H1 (cell line): ENCODE measurements around the gene FOXL2. TPM values are rescaled to one million over a fixed set of nuclear protein-coding genes. Genes with fewer than 3 reads are reported as not detected.

Source experiments
- CTCF ChIA-PET: fragments of 300-600 bp; sonication (Branson Sonifier 250); formaldehyde crosslinking; loops from one replicate; lab custom pipeline; 2021; ENCODE audit not compliant: partially characterized antibody; lab: Charles Lee
- POLR2A ChIA-PET: fragments of 300-600 bp; sonication (Branson Sonifier 250); formaldehyde crosslinking; loops from one replicate; lab custom pipeline; 2021; ENCODE audit warnings: inconsistent platforms; ENCODE audit not compliant: partially characterized antibody; lab: Charles Lee
- DNase-seq, 2 experiments: peaks; one replicate each; pipeline versions ENCODE4 v3.0.0 to v3.0.0-alpha.2; 2010 to 2022; ENCODE audit warnings: low spot score in 2 of 2, low read depth in 1 of 2, mixed read lengths in 1 of 2
- FAIRE-seq: peaks from 2 replicates; lab custom pipeline; 2011; peaks lifted over from hg19 to GRCh38; lab: Jason Lieb, UNC
- H2AFZ ChIP-seq: 2 replicates; pipeline ENCODE4 v1.8.1; 2012; ENCODE audit warnings: low read length, inconsistent platforms
- H2AK5ac ChIP-seq: 2 replicates; pipeline ENCODE4 v1.6.1; 2013; ENCODE audit warnings: low read depth, low read length
- H2BK120ac ChIP-seq: replicated peaks from 2 replicates; pipeline ENCODE3; 2013; ENCODE audit warnings: low read depth, low read length, inconsistent platforms
- H2BK12ac ChIP-seq: 2 replicates; pipeline ENCODE4 v1.6.1; 2013; ENCODE audit warnings: low read depth, low read length
- H2BK15ac ChIP-seq: 2 replicates; pipeline ENCODE4 v1.6.1; 2013; ENCODE audit warnings: low read length
- H2BK20ac ChIP-seq: 2 replicates; pipeline ENCODE4 v1.6.1; 2013; ENCODE audit warnings: low read length
- H2BK5ac ChIP-seq: 2 replicates; pipeline ENCODE4 v1.6.1; 2013; ENCODE audit warnings: low read depth, low read length
- H3K14ac ChIP-seq: 2 replicates; pipeline ENCODE4 v1.6.1; 2013; ENCODE audit warnings: inconsistent platforms; ENCODE audit not compliant: insufficient read length
- H3K18ac ChIP-seq: 2 replicates; pipeline ENCODE4 v1.6.1; 2013; ENCODE audit warnings: low read length; ENCODE audit errors: extremely low read depth
- H3K23ac ChIP-seq: 2 replicates; pipeline ENCODE4 v1.6.1; 2013; ENCODE audit warnings: inconsistent platforms; ENCODE audit not compliant: insufficient read length
- H3K23me2 ChIP-seq: 2 replicates; pipeline ENCODE4 v1.6.1; 2013; ENCODE audit warnings: low read depth, low read length
- H3K27ac ChIP-seq: 2 replicates; pipeline ENCODE4 v1.6.1; 2011; ENCODE audit warnings: low read depth, low read length, inconsistent platforms
- H3K27me3 ChIP-seq, 4 experiments: replicated peaks in 1 of 4; 1 replicate in 1 of 4; 2 replicates in 3 of 4; pipeline versions ENCODE4 v1.6.1 to v1.8.1; 2011 to 2013; ENCODE audit warnings: low read length in 3 of 4, mild to moderate bottlenecking in 3 of 4, inconsistent platforms in 2 of 4, mixed read lengths in 2 of 4, moderate library complexity in 1 of 4; ENCODE audit not compliant: control insufficient read depth in 3 of 4, insufficient read depth in 3 of 4; ENCODE audit errors: extremely low read depth in 1 of 4
- H3K36me3 ChIP-seq, 4 experiments: 2 replicates each; pipeline versions ENCODE4 v1.6.1 to v1.8.1; 2011 to 2013; ENCODE audit warnings: mild to moderate bottlenecking in 4 of 4, low read length in 3 of 4, moderate library complexity in 2 of 4, control low read depth in 1 of 4, inconsistent platforms in 1 of 4; ENCODE audit not compliant: insufficient read depth in 4 of 4, control insufficient read depth in 2 of 4
- H3K4ac ChIP-seq: replicated peaks from 2 replicates; pipeline ENCODE3; 2013; ENCODE audit warnings: low read length, low read depth, mixed read lengths, inconsistent platforms; ENCODE audit not compliant: insufficient read length
- H3K4me1 ChIP-seq, 4 experiments: replicated peaks in 1 of 4; 1 replicate in 1 of 4; 2 replicates in 3 of 4; pipeline versions ENCODE4 v1.6.1 to v1.8.1; 2011 to 2013; ENCODE audit warnings: low read length in 3 of 4, inconsistent platforms in 2 of 4, mixed read lengths in 1 of 4; ENCODE audit not compliant: insufficient read depth in 4 of 4, control insufficient read depth in 3 of 4
- H3K4me2 ChIP-seq, 2 experiments: 2 replicates each; pipeline versions ENCODE4 v1.6.1 to v1.8.1; 2011 to 2013; ENCODE audit warnings: low read depth in 2 of 2, low read length in 2 of 2, control low read depth in 1 of 2, inconsistent platforms in 1 of 2, mild to moderate bottlenecking in 1 of 2; ENCODE audit not compliant: insufficient read depth in 1 of 2
- H3K4me3 ChIP-seq, 4 experiments: fragments of 200-600, 300-600 bp in 1 of 4; sonication (generic), shearing (Covaris generic), sonication (Bioruptor Twin) in 1 of 4; 2 replicates each; pipeline versions ENCODE4 v1.5.1 to v1.8.1; 2011 to 2016; ENCODE audit warnings: low read length in 4 of 4, low read depth in 3 of 4, control low read depth in 2 of 4, inconsistent platforms in 2 of 4, mild to moderate bottlenecking in 2 of 4, mixed read lengths in 1 of 4, moderate library complexity in 1 of 4; ENCODE audit not compliant: insufficient read depth in 2 of 4; ENCODE audit errors: extremely low read depth in 1 of 4
- H3K56ac ChIP-seq: replicated peaks from 2 replicates; pipeline ENCODE3; 2013; ENCODE audit warnings: low read depth, mild to moderate bottlenecking, mixed read lengths, low read length, inconsistent platforms; ENCODE audit not compliant: insufficient read length
- H3K79me1 ChIP-seq: 2 replicates; pipeline ENCODE4 v1.6.1; 2013; ENCODE audit warnings: low read depth, low read length, control low read depth
- H3K79me2 ChIP-seq, 2 experiments: 2 replicates each; pipeline versions ENCODE4 v1.6.1 to v1.8.1; 2012 to 2013; ENCODE audit warnings: low read length in 2 of 2, mild to moderate bottlenecking in 2 of 2, inconsistent platforms in 1 of 2; ENCODE audit not compliant: insufficient read depth in 2 of 2, control insufficient read depth in 1 of 2
- H3K9ac ChIP-seq, 4 experiments: replicated peaks in 1 of 4; 1 replicate in 1 of 4; 2 replicates in 3 of 4; pipeline versions ENCODE4 v1.6.1 to v1.8.1; 2011 to 2013; ENCODE audit warnings: low read depth in 3 of 4, low read length in 3 of 4, control low read depth in 2 of 4, mild to moderate bottlenecking in 2 of 4, moderate library complexity in 2 of 4, inconsistent platforms in 1 of 4; ENCODE audit errors: extremely low read depth in 1 of 4
- H3K9me3 ChIP-seq, 2 experiments: 2 replicates each; pipeline versions ENCODE4 v1.6.1 to v1.8.1; 2012 to 2013; ENCODE audit warnings: mild to moderate bottlenecking in 2 of 2, moderate library complexity in 2 of 2, control low read depth in 1 of 2, inconsistent platforms in 1 of 2, low read depth in 1 of 2, low read length in 1 of 2, mixed read lengths in 1 of 2; ENCODE audit not compliant: insufficient read depth in 2 of 2
- H4K20me1 ChIP-seq, 2 experiments: replicated peaks in 1 of 2; 2 replicates each; pipeline versions ENCODE3 to v1.8.1; 2011 to 2013; ENCODE audit warnings: inconsistent platforms in 2 of 2, low read length in 2 of 2, mild to moderate bottlenecking in 1 of 2; ENCODE audit not compliant: insufficient read depth in 2 of 2, control insufficient read depth in 1 of 2
- H4K5ac ChIP-seq: 2 replicates; pipeline ENCODE4 v1.6.1; 2013; ENCODE audit warnings: low read length, low read depth, mixed read lengths, inconsistent platforms; ENCODE audit not compliant: insufficient read length
- H4K8ac ChIP-seq: 2 replicates; pipeline ENCODE4 v1.8.0; 2013; ENCODE audit warnings: mild to moderate bottlenecking, moderate library complexity, low read length, inconsistent platforms; ENCODE audit not compliant: insufficient read depth; ENCODE audit errors: extremely low read depth
- H4K91ac ChIP-seq: replicated peaks from 2 replicates; pipeline ENCODE3; 2013; ENCODE audit warnings: low read length, mixed read lengths, inconsistent platforms; ENCODE audit not compliant: insufficient read length
- BACH1 ChIP-seq: IDR thresholded peaks from 2 replicates; pipeline ENCODE4 v1.6.1; 2012; ENCODE audit warnings: low read length, improper control_type of control experiment
- SIN3A ChIP-seq, 2 experiments: IDR thresholded peaks in 1 of 2; conservative IDR thresholded peaks in 1 of 2; 2 replicates each; pipeline ENCODE4 v1.6.1; 2011 to 2012; ENCODE audit warnings: low read length in 2 of 2, improper control_type of control experiment in 1 of 2, low read depth in 1 of 2, mild to moderate bottlenecking in 1 of 2
- WGBS, 2 experiments: shearing (Covaris generic) in 1 of 2; methylation state at CpG; one replicate each; pipeline versions ENCODE4 v1.1.6 to v1.1.7; 2013 to 2015; ENCODE audit warnings: low lambda C conversion rate in 2 of 2, mixed read lengths in 2 of 2, inconsistent platforms in 1 of 2, low coverage in 1 of 2, missing lambda C conversion rate in 1 of 2; ENCODE audit not compliant: insufficient replicate concordance in 2 of 2, insufficient coverage in 1 of 2, insufficient read length in 1 of 2; ENCODE audit errors: extremely low coverage in 1 of 2, missing lambda C conversion rate in 1 of 2; 5-methylcytosine and 5-hydroxymethylcytosine counted together
- polyA plus RNA-seq, 7 experiments: library from polyadenylated mRNA; depleted of rRNA in 3 of 7; stranded (reverse) in 5 of 7; unstranded in 2 of 7; fragments of >200 nt in 5 of 7; fragments of 200-250 nt in 2 of 7; gene quantifications; 1 replicate in 5 of 7; 2 replicates in 1 of 7; 4 replicates in 1 of 7; pipeline versions ENCODE4 v1.2.1 to v1.2.3, GENCODE V29; 2011 to 2013; ENCODE audit warnings: missing spikeins in 2 of 7, mixed read lengths in 2 of 7
- total RNA-seq: library from RNA; stranded (reverse); fragmentation: NEBNext Ultra II Directional; extraction: Animal tissue kit (Norgen Biotek cat#: 25700); gene quantifications from 2 replicates; pipeline ENCODE4 v1.2.1, GENCODE V29; 2021

The FOXL2 gene
- total and polyA plus RNA-seq, 2 of the 8 experiments (the other 6 are each of a cell fraction or from before 2014, with no cell fraction given): 0.59 to 2.4 TPM

DNA sequence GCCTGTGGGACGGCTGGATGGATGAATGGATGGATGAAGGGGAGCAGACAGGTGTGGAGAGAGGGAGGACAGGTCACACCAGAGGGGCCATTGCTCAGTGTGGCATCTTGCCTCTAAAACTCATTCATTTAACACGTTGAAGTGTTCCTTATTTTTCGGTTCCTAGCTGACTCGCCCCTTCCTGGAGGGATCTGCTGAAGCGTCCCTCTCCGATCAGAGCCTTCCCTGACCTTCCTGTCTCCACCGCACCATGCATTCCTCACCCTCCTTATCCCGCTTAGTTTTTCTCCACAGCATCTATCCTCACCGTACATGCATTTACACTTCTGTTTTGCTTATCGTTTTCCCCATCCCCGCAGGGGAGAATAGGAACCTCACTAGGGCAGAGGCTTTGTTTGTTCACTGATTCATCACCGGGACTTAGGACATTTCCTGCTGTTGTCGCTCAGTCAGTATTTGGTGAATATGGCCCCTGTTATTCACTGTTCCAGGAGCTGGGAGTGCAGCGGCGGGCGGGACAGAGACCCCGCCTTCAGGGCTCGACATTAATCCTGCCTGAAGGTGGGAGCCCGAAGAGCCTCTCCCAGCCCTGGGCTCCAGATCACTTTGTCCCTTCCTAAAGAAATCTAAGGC lies 32.0 kb downstream of the FOXL2 start:
- peak overlapping the region; percentile 38 to 88 for H3K4me2 ChIP-seq
- no peak overlapping the region for H2BK120ac ChIP-seq
- H2AK5ac ChIP-seq: no peak overlapping the region
- TF ChIP-seq BACH1 (no peak), SIN3A (conservative IDR thresholded peaks at IDR 0.05 in 1 of 2, IDR thresholded peaks at IDR 0.05 in 1 of 2; ENCODE audit: low read depth in 1 of 2, low read length in 2 of 2) (0 out of 4 replicates have a peak, but pooled peaks of 1 of the 2 experiments have one; percentile 6)
- H4K91ac ChIP-seq: no peak overlapping the region
- no peak overlapping the region for H4K8ac ChIP-seq
- peak overlapping the region; percentile 6; the same call in 1 of the 2 replicates for H2BK15ac ChIP-seq
- H3K27me3 ChIP-seq: no peaks in the 10 kb centered on the region
- H3K4ac ChIP-seq: no peak overlapping the region
- 0 out of 2 replicates have a peak overlapping the region, but pooled peaks have one; percentile 75 for H2BK20ac ChIP-seq
- peaks cover 3% of the 10 kb centered on the region; the same call in 1 of the 2 replicates for H3K23me2 ChIP-seq
- ChIA-PET CTCF (interaction anchor here (0.6 to 15.4 kb wide), 73 partner anchors 9 to 565 kb away, joined by 3 to 322 read pairs (median 7); partner anchors contain the start of genes CEP70, FOXL2, FOXL2NB and PIK3CB), POLR2A (interaction anchor here (0.6 to 2.1 kb wide), 14 partner anchors 21 to 438 kb away, joined by 3 to 12 read pairs (median 4); partner anchors contain the start of genes CEP70, FOXL2 and FOXL2NB)
- WGBS, 2 experiments: 40% methylated on average over 19 of the region's 19 CpGs; no CpG with 5 or more reads in 1 of the 2 experiments
- no peak overlapping the region for H3K23ac ChIP-seq
- H2BK5ac ChIP-seq: no peak overlapping the region
- H3K4me3 ChIP-seq: peak overlapping the region; percentile 44 to 89 (median 86); a peak in 7 of 8 replicates
- no peaks in the 10 kb centered on the region for H3K9me3 ChIP-seq
- no peak overlapping the region for H3K27ac ChIP-seq
- H3K18ac ChIP-seq: 0 out of 2 replicates have a peak overlapping the region, but pooled peaks have one; percentile 34
- no peak overlapping the region for H3K14ac ChIP-seq
- H3K36me3 ChIP-seq: no peaks in the 10 kb centered on the region
- H3K56ac ChIP-seq: no peak overlapping the region
- H4K5ac ChIP-seq: no peak overlapping the region
- FAIRE-seq (no peak), DNase-seq (no peak)
- peak overlapping the region; percentile 47 for H2AFZ ChIP-seq
- H3K9ac ChIP-seq: no peak overlapping the region
- H3K4me1 ChIP-seq: peaks cover 0 to 4% (median under 1%) of the 10 kb centered on the region in 4 experiments; a peak in 2 of 7 replicates
- H3K79me1 ChIP-seq: no peaks in the 10 kb centered on the region
- no peaks in the 10 kb centered on the region for H3K79me2 ChIP-seq
- no peaks in the 10 kb centered on the region for H4K20me1 ChIP-seq
- peak overlapping the region; percentile 29; the same call in 1 of the 2 replicates for H2BK12ac ChIP-seq
